Epithelial cell of proximal tubule (primary cell): ENCODE measurements around the gene FAM118A. TPM values are rescaled to one million over a fixed set of nuclear protein-coding genes. Genes with fewer than 3 reads are reported as not detected.

Experiments used
- DNase-seq: peaks from one replicate; pipeline ENCODE4 v3.0.0-alpha.2; 2011; ENCODE audit warnings: low read depth
- H3K4me3 ChIP-seq: 2 replicates; pipeline ENCODE4 v1.5.1; 2011; ENCODE audit warnings: low read depth, mild to moderate bottlenecking, low read length
- CTCF ChIP-seq: conservative IDR thresholded peaks from 2 replicates; pipeline ENCODE4 v1.5.1; 2012; ENCODE audit warnings: low read depth, mild to moderate bottlenecking, low read length
- total RNA-seq: library from RNA; depleted of rRNA; stranded (reverse); fragments of >200 nt; gene quantifications from 2 replicates; pipeline ENCODE4 v1.2.3, GENCODE V29; 2015

FAM118A gene
- total RNA-seq, 1 donor from 2014 or later = 9.5 TPM

- H3K4me3 ChIP-seq = no peak overlapping the region
- TF ChIP-seq CTCF = no peak
- DNase-seq = no peak
Observed at GRCh38 chr22:45265535-45265934, 44.2 kb upstream of the FAM118A start.

- peak overlapping the region; percentile 68 for H3K4me3 ChIP-seq
- TF ChIP-seq CTCF = no peak
Observed at GRCh38 chr22:45268167-45268957, 41.4 kb upstream of the FAM118A start.

GRCh38 chr22:45268958-45269844 lies 40.5 kb upstream of the FAM118A start:
- TF ChIP-seq CTCF = peak; percentile 80
- no peak for DNase-seq
- H3K4me3 ChIP-seq = peak overlapping the region; percentile 68

More at GRCh38 chr22:45268167-45268957, 41.4 kb upstream of the FAM118A start:
- no peak for DNase-seq

GRCh38 chr22:45270095-45271020 lies 39.4 kb upstream of the FAM118A start:
- no peak for DNase-seq
- no peak overlapping the region for H3K4me3 ChIP-seq
- no peak for TF ChIP-seq CTCF

GRCh38 chr22:45271667-45272201 lies 38.0 kb upstream of the FAM118A start:
- TF ChIP-seq CTCF = no peak
- no peak for DNase-seq
- no peak overlapping the region for H3K4me3 ChIP-seq

GRCh38 chr22:45272498-45272897 lies 37.2 kb upstream of the FAM118A start:
- DNase-seq = no peak
- TF ChIP-seq CTCF = no peak
- H3K4me3 ChIP-seq = no peak overlapping the region
